A549 (cell line): Measurements from ENCODE around the gene ARHGEF10L.

ENCODE experiments used
- BHLHE40 ChIP-seq: IDR thresholded peaks from 2 replicates; pipeline ENCODE4 v1.6.1; 2012; ENCODE audit warnings: low read depth, low read length, inconsistent platforms
- CTCF ChIP-seq: fragments of >200 bp; sonication (Bioruptor Twin); formaldehyde crosslinking; IDR thresholded peaks from 3 replicates; pipeline ENCODE4 v1.5.1; 2016
- EP300 ChIP-seq, 2 experiments: fragments of >200 bp; sonication (Bioruptor Twin); formaldehyde crosslinking; IDR thresholded peaks; 2 replicates in 1 of 2; 3 replicates in 1 of 2; pipeline ENCODE4 v1.6.1; 2016 to 2017
- FOXS1 ChIP-seq: fragments of 250-450 bp; sonication (Bioruptor Pico); IDR thresholded peaks from 2 replicates; pipeline ENCODE4 v1.5.0; 2020; ENCODE audit warnings: mild to moderate bottlenecking, moderate library complexity
- JUNB ChIP-seq: fragments of >200 bp; sonication (Bioruptor Twin); formaldehyde crosslinking; IDR thresholded peaks from 2 replicates; pipeline ENCODE4 v1.6.1; 2016
- KDM1A ChIP-seq: fragments of 200-600 bp; sonication (generic); IDR thresholded peaks from 2 replicates; pipeline ENCODE4 v1.6.1; 2016; ENCODE audit warnings: low read depth, mild to moderate bottlenecking
- MAX ChIP-seq: IDR thresholded peaks from 2 replicates; pipeline ENCODE4 v1.6.1; 2012
- MAZ ChIP-seq: fragments of 150-350 bp; IDR thresholded peaks from 2 replicates; pipeline ENCODE4 v1.6.1; 2014; ENCODE audit warnings: antibody characterized with exemption, low read depth, low read length, borderline replicate concordance
- MYC ChIP-seq: IDR thresholded peaks from 2 replicates; pipeline ENCODE4 v1.6.1; 2012; ENCODE audit warnings: mild to moderate bottlenecking, inconsistent platforms, low read length, improper control_type of control experiment, borderline replicate concordance
- PBX3 ChIP-seq: IDR thresholded peaks from 2 replicates; pipeline ENCODE4 v1.6.1; 2012
- POLR2A ChIP-seq: IDR thresholded peaks from 2 replicates; pipeline ENCODE4 v1.6.1; 2012; ENCODE audit warnings: mild to moderate bottlenecking, low read length
- RFX5 ChIP-seq: fragments of 450-650 bp; IDR thresholded peaks from 2 replicates; pipeline ENCODE4 v1.7.1; 2014; ENCODE audit warnings: antibody characterized with exemption, mild to moderate bottlenecking, moderate library complexity
- TFCP2L1 ChIP-seq: fragments of 250-450 bp; sonication (Bioruptor Pico); IDR thresholded peaks from 2 replicates; pipeline ENCODE4 v1.5.0; 2021; ENCODE audit warnings: mild to moderate bottlenecking

GRCh38 chr1:17689011-17689410, 149.5 kb downstream of the ARHGEF10L start:
- TF ChIP-seq CTCF (no peak), KDM1A (no peak), FOXS1 (no peak), MAX (no peak), PBX3 (no peak), JUNB (no peak), POLR2A (no peak), RFX5 (no peak), EP300 (IDR thresholded peaks at IDR 0.05) (no peak), TFCP2L1 (no peak), MAZ (no peak), BHLHE40 (no peak), MYC (no peak)
